ENCODE data around the gene ZNF839. TPM values are rescaled to one million over a fixed set of nuclear protein-coding genes. Genes with fewer than 3 reads are reported as not detected.
"Not testable (repeated sequence)": the region's sequence is repeated elsewhere in the genome, so short reads cannot be mapped to it uniquely, and the experiment has no call there.

The ZNF839 gene
- total RNA-seq, 1 donor from 2014 or later: 17.7 TPM

DNA sequence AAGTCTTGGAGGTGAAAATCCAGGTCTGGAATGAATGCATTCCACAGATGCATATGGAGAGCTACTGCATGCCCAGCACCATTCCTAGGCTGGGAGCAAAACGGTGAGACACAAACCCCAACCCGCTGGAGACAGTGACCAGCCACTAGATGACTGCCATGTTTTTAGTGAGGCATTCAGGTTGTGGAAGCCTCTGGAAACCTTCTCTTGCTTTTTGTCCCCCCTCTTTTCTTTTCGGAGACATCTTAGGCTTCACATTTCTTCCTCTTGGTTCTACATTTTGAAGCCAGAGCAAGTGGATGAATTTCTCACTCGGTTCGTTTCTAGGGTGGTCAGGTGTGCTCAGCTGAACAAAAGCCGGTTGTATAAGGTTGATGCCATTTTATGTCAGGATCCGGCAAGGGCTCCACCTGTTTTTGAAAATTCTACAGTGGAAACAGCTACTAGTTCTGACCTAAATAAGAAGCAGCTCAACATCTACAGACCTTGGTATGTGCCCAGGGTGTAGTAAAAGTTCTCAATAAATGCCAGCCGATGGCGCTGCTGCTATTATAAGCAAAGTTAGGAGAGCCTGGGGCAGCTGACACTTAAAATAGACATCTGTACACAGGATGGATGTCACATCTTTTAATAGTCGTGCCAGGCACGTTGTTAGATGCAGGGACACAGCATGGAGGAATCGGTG is 1.8 kb upstream of the ZNF839 start:
- peak overlapping the region; percentile 92 for H3K27ac Mint-ChIP-seq
- intact Hi-C loops (cut with micrococcal nuclease): loop anchor here (2.0 to 10.0 kb wide), 6 partner anchors 13 to 610 kb away; partner anchors contain the start of genes MOK, PPP2R5C and RCOR1

DNA sequence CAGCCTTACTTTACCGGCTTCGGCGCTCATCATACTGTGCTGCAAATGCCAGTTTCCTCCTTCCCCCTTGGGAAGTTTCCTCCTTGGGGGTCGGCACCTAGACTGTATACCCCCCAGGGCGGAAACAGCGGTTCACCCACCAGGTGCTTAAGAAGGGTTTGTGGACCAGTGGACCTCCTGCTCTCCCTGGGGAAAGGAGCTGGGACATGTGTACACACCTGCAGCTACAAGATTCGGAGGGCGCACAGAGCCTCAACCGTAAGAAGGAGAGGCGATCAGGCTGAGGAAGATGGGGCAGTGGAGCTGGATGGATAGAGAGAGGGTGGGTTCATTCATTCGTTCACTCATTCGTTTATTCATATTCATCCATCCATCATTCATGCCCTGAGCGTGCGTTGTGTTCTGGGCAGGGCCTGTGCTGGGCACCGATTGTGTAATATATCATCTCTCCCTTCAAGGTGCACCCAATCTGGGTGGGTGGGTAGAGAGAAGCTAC is 717 bp upstream of the ZNF839 start:
- no peaks in the 10 kb centered on the region for H3K9me3 Mint-ChIP-seq
- peaks cover 3% of the 10 kb centered on the region for H3K27me3 Mint-ChIP-seq (ENCODE audit: insufficient read depth)
- peak overlapping the region; percentile 95 for H3K27ac Mint-ChIP-seq
- no peaks in the 10 kb centered on the region for H3K36me3 Mint-ChIP-seq (ENCODE audit: low read depth)
- DNase-seq (ENCODE audit: low spot score): no peak
- H3K4me1 Mint-ChIP-seq (ENCODE audit: low read depth): peaks cover 53% of the 10 kb centered on the region
- H3K4me3 Mint-ChIP-seq: peak overlapping the region; percentile 94
- intact Hi-C loops (cut with micrococcal nuclease): loop anchor here (1.0 to 10.0 kb wide), 7 partner anchors 14 to 612 kb away; partner anchors contain the start of genes MOK, PPP2R5C and RCOR1

More for the DNA sequence above, 1.8 kb upstream of the ZNF839 start:
- H3K4me1 Mint-ChIP-seq (ENCODE audit: low read depth): peaks cover 56% of the 10 kb centered on the region
- peaks cover 3% of the 10 kb centered on the region for H3K27me3 Mint-ChIP-seq (ENCODE audit: insufficient read depth)
- peak overlapping the region; percentile 94 for H3K4me3 Mint-ChIP-seq
- no peak for DNase-seq (ENCODE audit: low spot score)
- H3K36me3 Mint-ChIP-seq (ENCODE audit: low read depth): no peaks in the 10 kb centered on the region
- no peaks in the 10 kb centered on the region for H3K9me3 Mint-ChIP-seq

DNA sequence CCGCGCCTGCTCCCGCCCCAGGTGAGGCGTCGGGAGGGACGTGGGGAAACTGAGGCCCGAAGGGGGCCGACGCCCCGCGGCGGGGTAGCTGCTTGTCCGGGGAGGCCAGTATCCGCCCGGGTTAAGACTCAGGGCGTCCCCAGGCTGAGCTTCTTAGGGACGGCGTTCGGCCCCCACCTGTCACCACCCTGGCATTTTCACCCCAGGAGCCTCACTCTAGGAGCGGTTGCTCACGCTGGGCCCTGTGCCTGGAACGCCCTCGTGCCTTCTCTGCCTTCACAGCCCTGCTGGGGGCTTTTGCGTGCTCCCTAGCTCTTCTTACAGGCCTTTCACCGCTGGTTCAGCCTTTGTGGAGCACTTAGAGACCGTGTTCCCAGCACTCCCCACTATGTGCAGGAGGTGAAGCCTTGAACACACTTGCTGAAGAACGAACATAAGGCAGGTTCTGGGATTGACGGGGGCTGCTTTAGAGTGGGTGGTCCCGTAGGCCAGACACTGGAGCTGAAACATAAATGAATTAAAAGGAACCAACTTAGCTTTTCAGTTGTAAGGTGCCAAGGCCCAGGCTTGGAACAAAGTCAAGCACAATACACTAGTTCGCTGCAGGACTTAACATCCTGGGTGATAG is 601 bp downstream of the ZNF839 start:
- Mint-ChIP-seq H3K27me3 (ENCODE audit: insufficient read depth) (peaks cover 3% of the 10 kb centered on the region), H3K4me1 (ENCODE audit: low read depth) (peaks cover 40% of the 10 kb centered on the region), H3K4me3 (peak overlapping the region; percentile 91), H3K9me3 (no peaks in the 10 kb centered on the region), H3K36me3 (ENCODE audit: low read depth) (no peaks in the 10 kb centered on the region), H3K27ac (peak overlapping the region; percentile 92)
- intact Hi-C loops (cut with micrococcal nuclease): loop anchor here (1.0 kb wide), 1 partner anchor 42 kb away; the partner anchor contains the start of genes CINP and TECPR2
- DNase-seq (ENCODE audit: low spot score): peak; percentile 23

DNA sequence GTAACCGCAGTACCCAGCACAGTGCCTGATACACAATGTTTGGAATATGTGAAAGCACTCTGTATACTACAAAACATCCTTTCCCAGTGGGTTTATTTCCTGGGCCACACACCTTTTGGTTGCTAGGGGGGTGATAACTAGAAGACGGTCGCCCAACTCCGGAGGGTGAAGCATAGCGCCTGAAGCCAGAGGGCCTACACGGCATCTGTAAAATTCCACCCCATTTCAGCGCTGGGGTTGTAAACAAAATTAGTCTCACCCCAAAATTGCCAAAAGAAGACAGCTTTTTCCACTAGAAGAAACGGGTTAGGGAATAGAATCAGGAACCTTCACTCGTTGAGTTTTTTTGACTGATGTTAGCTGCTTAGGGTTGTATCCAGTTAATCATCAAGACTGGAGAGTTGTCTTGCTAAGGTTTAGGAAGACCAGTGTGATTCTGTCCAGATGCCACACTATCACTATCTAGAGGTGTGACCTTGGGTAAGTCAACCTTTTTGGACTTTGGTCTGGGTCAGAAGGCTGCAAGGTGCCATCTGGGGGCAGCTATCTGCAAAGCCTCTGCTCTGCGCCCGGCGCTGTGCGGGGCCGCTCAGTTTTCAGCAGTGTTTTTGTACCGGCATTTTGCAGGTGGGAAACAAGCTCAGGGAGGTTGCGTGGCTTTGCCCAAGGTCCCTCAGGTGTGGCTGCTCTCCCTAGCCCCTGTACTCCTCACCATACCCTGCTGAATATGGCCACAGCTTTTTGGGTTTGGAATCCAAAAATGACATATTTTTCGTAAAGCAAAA is 1.3 kb downstream of the ZNF839 start:
- intact Hi-C loops (cut with micrococcal nuclease): loop anchor here (1.0 kb wide), 1 partner anchor 41 kb away; the partner anchor contains the start of genes CINP and TECPR2
- Mint-ChIP-seq H3K27ac (no peak overlapping the region), H3K4me1 (ENCODE audit: low read depth) (peaks cover 38% of the 10 kb centered on the region), H3K36me3 (ENCODE audit: low read depth) (no peaks in the 10 kb centered on the region), H3K27me3 (ENCODE audit: insufficient read depth) (peaks cover 3% of the 10 kb centered on the region), H3K9me3 (no peaks in the 10 kb centered on the region), H3K4me3 (peak overlapping the region; percentile 91)
- DNase-seq (ENCODE audit: low spot score): no peak

DNA sequence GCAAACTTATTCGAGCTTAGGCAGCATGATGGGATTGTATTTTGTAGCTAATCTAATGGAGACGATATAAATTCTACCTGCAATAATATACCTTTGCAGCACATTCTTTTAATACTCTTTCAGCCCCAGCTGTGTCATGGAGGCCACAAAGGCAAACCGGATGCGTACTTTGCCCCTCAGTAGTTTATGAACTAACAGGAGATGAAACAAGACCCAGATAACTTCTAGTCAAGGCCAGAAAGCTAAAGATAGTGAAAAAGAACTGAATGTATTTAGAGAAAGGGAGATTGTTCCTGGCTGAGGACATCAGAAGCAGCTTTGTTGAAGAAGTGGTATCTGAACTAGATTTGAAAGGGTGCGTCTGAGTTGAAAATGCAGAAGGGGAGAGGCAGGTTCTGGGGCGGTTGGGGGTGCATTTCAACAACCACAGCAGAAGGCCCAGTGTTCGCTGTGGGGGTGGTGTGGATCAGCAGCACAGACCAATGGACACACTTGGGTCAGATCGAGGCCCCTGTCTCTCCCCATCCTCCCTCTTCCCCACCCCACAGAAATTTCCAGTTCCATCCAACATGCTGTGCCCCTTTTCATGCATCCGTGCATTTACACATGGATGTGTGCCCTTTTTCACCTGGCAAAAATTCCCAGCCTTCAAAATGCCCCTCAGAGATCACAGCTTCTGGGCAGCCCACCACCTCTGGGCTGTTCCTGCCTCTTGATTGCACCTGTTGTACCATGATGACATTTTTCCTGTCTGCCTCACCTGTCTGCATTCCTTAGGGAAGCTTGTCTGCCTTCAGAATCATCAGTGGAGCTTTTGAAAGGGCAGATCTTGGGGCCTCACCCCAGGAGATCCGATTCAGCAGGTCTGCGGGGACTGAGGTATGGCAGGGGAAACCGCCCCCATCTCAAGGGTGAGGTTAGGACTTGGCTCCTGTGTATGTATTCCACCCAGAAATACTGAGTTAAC is 2.2 kb downstream of the ZNF839 start:
- intact Hi-C loops (cut with micrococcal nuclease): no loop called here

DNA sequence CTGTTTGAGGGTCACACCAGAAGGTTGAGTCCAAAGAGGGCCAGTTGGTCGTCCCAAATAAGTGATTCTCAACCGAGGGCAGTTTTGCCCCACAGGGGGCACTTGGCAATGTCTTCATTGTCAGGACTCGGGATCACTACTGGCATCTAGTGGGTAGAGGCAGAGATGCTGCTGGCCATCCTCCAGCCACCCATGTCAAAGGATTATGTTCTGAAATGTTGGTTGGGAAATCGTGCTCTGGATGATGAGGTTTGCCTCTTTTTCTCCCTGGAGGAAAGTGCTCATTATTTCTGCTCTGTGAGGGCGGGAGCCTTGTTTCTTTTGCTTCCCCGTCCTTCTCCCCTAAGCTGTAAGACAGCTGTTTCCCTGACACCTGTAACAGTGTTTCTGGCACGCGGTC is 3.6 kb downstream of the ZNF839 start:
- peaks cover 21% of the 10 kb centered on the region for H3K4me1 Mint-ChIP-seq (ENCODE audit: low read depth)
- H3K36me3 Mint-ChIP-seq (ENCODE audit: low read depth): peaks cover 3% of the 10 kb centered on the region
- no peak overlapping the region for H3K4me3 Mint-ChIP-seq
- H3K27ac Mint-ChIP-seq: no peak overlapping the region
- H3K9me3 Mint-ChIP-seq: no peaks in the 10 kb centered on the region
- intact Hi-C loops (cut with micrococcal nuclease): no loop called here
- DNase-seq (ENCODE audit: low spot score): no peak
- H3K27me3 Mint-ChIP-seq (ENCODE audit: insufficient read depth): no peaks in the 10 kb centered on the region

More for the DNA sequence above, 2.2 kb downstream of the ZNF839 start:
- Mint-ChIP-seq H3K27me3 (ENCODE audit: insufficient read depth) (peaks cover 2% of the 10 kb centered on the region), H3K4me3 (peak overlapping the region; percentile 91), H3K4me1 (ENCODE audit: low read depth) (peaks cover 35% of the 10 kb centered on the region), H3K27ac (no peak overlapping the region), H3K36me3 (ENCODE audit: low read depth) (peaks cover 3% of the 10 kb centered on the region), H3K9me3 (no peaks in the 10 kb centered on the region)
- no peak for DNase-seq (ENCODE audit: low spot score)

DNA sequence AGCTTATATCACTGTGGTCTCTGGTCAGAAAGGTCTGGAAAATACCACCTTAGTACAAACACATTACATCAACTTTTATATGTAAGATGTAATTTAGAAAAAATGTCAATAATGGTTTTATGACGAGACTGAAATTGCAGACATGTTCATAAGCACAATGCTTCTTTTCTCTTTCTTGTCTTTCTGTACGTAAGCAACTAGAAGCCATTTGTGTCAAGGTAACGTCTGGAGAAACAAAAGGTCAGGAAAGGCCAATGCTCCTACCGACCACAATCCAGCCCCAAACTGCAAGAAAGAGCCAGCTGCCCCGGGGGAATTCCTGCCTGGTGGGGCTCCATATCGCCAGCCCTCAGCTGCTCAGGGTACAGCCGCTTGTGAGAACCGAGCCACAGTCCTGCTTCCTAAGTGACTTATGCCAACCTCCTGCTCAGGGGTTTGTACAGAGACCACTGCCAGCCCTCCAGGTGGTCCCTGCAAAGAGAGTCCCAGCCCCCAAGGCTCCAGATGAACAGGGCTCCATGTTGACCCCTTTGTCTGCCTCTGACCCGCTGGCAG is 6.3 kb downstream of the ZNF839 start:
- no peaks in the 10 kb centered on the region for H3K9me3 Mint-ChIP-seq
- peaks cover 2% of the 10 kb centered on the region for H3K4me1 Mint-ChIP-seq (ENCODE audit: low read depth)
- no peak for DNase-seq (ENCODE audit: low spot score)
- no peak overlapping the region for H3K4me3 Mint-ChIP-seq
- no peak overlapping the region for H3K27ac Mint-ChIP-seq
- H3K27me3 Mint-ChIP-seq (ENCODE audit: insufficient read depth): no peaks in the 10 kb centered on the region
- intact Hi-C loops (cut with micrococcal nuclease): no loop called here
- H3K36me3 Mint-ChIP-seq (ENCODE audit: low read depth): peaks cover 3% of the 10 kb centered on the region

DNA sequence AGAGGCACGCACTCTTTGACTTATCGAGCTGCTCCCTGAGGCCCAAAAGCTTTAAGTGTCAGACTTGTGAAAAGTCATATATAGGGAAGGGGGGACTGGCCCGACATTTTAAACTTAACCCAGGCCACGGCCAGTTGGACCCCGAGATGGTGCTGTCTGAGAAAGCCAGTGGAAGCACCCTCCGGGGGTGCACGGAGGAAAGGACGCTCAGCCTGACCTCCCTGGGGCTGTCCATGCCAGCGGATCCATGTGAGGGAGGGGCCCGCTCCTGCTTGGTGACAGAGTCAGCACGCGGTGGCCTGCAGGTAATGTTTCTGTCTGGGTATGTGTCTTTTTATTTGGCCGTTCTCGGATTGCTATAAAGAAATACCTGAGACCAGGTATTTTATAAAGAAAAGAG is 7.0 kb downstream of the ZNF839 start:
- intact Hi-C loops (cut with micrococcal nuclease): no loop called here

DNA sequence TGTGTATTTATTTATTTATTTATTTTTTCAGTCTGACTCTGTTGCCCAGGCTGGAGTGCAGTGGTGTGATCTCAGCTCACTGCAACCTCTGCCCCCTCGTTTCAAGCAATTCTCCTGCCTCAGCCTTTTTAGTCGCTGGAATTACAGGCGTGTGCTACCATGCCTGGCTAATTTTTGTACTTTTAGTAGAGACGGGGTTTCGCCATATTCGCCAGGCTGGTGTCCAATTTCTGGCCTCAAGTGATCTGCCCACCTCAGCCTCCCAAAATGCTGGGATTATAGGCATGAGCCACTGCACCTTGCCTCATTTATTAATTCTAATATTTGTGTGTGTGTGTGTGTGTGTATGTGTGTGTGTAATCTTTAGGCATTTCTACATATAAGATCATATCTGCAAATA is 9.8 kb downstream of the ZNF839 start:
- intact Hi-C loops (cut with micrococcal nuclease); DNase-seq (ENCODE audit: low spot score): not testable (repeated sequence)

More for the DNA sequence above, 7.0 kb downstream of the ZNF839 start:
- Mint-ChIP-seq H3K4me1 (ENCODE audit: low read depth) (no peaks in the 10 kb centered on the region), H3K36me3 (ENCODE audit: low read depth) (peaks cover 3% of the 10 kb centered on the region), H3K27me3 (ENCODE audit: insufficient read depth) (no peaks in the 10 kb centered on the region), H3K4me3 (no peak overlapping the region), H3K27ac (no peak overlapping the region), H3K9me3 (no peaks in the 10 kb centered on the region)
- no peak for DNase-seq (ENCODE audit: low spot score)

DNA sequence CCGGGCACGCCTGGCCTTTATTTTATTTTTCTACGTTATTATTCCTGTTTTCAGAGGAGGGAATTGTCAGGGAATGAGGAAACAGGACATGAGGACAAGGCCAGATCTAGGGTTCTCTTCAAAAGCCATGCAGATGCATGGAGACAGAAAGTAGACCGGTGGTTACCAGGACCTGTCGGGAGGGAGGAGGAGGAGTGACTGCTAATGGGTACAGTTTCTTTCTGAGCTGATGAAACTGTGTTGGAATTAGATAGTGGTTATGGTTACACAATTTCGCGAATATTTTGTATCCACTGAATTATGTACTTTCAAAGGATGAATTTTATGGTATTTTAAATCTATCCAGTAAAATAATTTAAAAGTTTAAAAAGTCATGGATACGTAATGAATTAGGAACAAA is 11.3 kb downstream of the ZNF839 start:
- Mint-ChIP-seq H3K27ac (no peak overlapping the region), H3K9me3 (no peaks in the 10 kb centered on the region), H3K4me1 (ENCODE audit: low read depth) (no peaks in the 10 kb centered on the region), H3K27me3 (ENCODE audit: insufficient read depth) (no peaks in the 10 kb centered on the region), H3K36me3 (ENCODE audit: low read depth) (peaks cover 8% of the 10 kb centered on the region), H3K4me3 (no peak overlapping the region)
- intact Hi-C loops (cut with micrococcal nuclease): no loop called here
- no peak for DNase-seq (ENCODE audit: low spot score)

More for the DNA sequence above, 9.8 kb downstream of the ZNF839 start:
- H3K4me1 Mint-ChIP-seq (ENCODE audit: low read depth); H3K27ac Mint-ChIP-seq; H3K9me3 Mint-ChIP-seq; H3K36me3 Mint-ChIP-seq (ENCODE audit: low read depth); H3K27me3 Mint-ChIP-seq (ENCODE audit: insufficient read depth); H3K4me3 Mint-ChIP-seq: not testable (repeated sequence)

DNA sequence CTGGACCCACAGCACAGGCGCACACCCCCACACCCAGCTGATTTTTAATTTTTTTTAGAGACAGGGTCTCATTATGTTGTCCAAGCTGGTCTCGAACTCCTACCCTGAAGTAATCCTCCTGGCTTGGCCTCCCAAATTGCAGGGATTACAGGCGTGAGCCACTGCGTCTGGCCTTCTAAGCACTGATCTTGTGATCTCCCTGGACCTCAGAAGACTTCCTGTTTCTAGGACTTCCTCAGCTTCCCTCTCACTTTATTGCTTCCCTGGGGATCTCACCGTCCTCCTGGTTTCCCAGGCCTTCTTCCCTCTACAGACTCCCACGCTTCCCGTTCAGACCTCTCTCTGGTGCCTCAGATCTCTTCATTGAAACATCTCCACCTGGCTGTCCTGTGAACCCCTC is 13.8 kb downstream of the ZNF839 start:
- intact Hi-C loops (cut with micrococcal nuclease): no loop called here
- no peak overlapping the region for H3K27ac Mint-ChIP-seq
- no peaks in the 10 kb centered on the region for H3K27me3 Mint-ChIP-seq (ENCODE audit: insufficient read depth)
- no peak for DNase-seq (ENCODE audit: low spot score)
- H3K9me3 Mint-ChIP-seq: no peaks in the 10 kb centered on the region
- no peaks in the 10 kb centered on the region for H3K4me1 Mint-ChIP-seq (ENCODE audit: low read depth)
- peaks cover 8% of the 10 kb centered on the region for H3K36me3 Mint-ChIP-seq (ENCODE audit: low read depth)
- H3K4me3 Mint-ChIP-seq: no peak overlapping the region

Data from activated T-helper 1 cell treated with anti-CD3 and anti-CD28 coated beads, Interleukin-12 subunit alpha, Interleukin-12 subunit beta, Interleukin-2, Interleukin-4 antibody, amounts not matched to agents 30 ng/mL and 10 ng/mL and 1 ng/mL, durations not matched to agents 14 hours and 24 hours and 36 hours (primary cell).